Measurements from ENCODE around the gene FRMPD2. TPM values are rescaled to one million over a fixed set of nuclear protein-coding genes. Genes with fewer than 3 reads are reported as not detected.

FRMPD2 gene
- total and polyA plus RNA-seq, 8 donors = 0.06 to 3.2 (median 2.1) TPM

DNA sequence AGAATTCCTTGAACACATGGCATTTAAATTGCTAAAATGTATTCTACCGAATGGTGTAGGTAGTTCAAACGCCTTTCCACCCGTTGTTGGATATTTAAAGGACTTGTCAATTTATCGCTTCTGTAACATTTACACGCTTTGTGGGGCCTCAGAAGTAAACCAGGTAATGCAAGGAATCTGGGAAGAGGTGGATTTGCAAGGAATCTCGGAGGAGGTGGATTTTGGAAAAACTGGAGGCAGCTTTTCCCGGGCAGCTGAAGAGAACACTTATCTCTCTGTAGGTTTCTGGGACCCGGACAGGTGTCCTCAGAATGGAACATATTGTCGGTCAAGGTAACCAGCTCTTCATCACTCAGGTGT lies 31.4 kb upstream of the FRMPD2 start:
- Histone ChIP-seq H3K4me1 (peaks cover 0 to 22% of the 10 kb centered on the region in 2 donors), H3K4me3 (peak overlapping the region; percentile 28 to 57), H3K27me3 (no peaks in the 10 kb centered on the region), H3K9me3 (no peaks in the 10 kb centered on the region), H3K36me3 (no peaks in the 10 kb centered on the region), H3K27ac (peak overlapping the region; percentile 30 to 92)
- DNase-seq (no peak), ATAC-seq (no peak)
- intact Hi-C loops (cut with DNase I) = no loop called here
- TF ChIP-seq, protein P1, sequence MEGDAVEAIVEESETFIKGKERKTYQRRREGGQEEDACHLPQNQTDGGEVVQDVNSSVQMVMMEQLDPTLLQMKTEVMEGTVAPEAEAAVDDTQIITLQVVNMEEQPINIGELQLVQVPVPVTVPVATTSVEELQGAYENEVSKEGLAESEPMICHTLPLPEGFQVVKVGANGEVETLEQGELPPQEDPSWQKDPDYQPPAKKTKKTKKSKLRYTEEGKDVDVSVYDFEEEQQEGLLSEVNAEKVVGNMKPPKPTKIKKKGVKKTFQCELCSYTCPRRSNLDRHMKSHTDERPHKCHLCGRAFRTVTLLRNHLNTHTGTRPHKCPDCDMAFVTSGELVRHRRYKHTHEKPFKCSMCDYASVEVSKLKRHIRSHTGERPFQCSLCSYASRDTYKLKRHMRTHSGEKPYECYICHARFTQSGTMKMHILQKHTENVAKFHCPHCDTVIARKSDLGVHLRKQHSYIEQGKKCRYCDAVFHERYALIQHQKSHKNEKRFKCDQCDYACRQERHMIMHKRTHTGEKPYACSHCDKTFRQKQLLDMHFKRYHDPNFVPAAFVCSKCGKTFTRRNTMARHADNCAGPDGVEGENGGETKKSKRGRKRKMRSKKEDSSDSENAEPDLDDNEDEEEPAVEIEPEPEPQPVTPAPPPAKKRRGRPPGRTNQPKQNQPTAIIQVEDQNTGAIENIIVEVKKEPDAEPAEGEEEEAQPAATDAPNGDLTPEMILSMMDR (IDR thresholded peaks at IDR 0.05) = no peak

DNA sequence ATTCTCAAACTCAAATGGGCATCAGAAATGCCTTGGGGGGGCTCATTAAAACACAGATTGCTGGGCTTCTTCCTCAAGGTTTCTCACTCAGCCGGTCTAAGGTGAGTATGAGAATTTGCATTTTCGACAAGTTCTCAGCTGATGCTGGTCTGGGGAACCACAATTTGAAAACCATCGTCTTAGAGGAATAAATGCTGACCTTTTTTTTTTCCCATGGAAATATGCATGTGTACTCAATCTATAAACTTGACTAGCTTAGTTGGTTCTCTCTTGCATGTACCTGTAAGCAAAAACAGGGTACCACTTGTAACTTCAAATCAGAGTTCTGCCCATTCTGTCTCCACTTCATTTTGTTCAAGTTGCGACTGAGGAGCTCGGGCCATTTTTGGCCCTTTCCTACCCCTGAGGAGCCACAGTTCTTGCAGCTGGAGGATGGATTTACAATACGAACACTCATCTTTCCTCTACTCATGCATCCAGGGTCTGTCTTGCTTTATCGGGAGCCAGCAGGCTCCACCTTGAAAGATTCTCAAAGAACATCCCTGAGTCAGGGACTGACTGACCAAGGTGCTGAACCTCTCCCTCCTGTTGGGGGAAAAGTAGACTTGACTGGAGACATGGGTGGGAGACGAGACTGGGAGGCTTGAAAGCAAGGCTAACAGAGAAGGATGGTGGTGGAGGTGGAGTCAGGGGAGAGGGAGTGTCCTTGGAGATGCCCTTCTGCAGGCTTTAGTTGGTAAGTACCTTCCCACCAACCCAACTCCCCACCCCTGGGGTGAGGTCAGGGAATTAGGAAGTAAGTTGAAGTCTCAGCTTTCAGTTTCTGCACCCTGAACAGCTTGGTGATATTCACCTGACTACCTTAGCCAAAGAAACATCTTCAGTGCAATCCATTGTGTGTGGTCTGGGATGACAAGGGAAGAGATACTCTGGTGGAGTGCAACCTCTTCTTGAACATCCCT lies 28.3 kb upstream of the FRMPD2 start:
- Histone ChIP-seq H3K4me3 (no peak overlapping the region), H3K27me3 (no peaks in the 10 kb centered on the region), H3K36me3 (no peaks in the 10 kb centered on the region), H3K9me3 (no peaks in the 10 kb centered on the region), H3K27ac (no peak overlapping the region), H3K4me1 (peaks cover 0 to 11% of the 10 kb centered on the region in 2 donors)
- no peak for ATAC-seq
- intact Hi-C loops (cut with DNase I) = no loop called here
- TF ChIP-seq, protein P1 (IDR thresholded peaks at IDR 0.05) = no peak
- no peak for DNase-seq

DNA sequence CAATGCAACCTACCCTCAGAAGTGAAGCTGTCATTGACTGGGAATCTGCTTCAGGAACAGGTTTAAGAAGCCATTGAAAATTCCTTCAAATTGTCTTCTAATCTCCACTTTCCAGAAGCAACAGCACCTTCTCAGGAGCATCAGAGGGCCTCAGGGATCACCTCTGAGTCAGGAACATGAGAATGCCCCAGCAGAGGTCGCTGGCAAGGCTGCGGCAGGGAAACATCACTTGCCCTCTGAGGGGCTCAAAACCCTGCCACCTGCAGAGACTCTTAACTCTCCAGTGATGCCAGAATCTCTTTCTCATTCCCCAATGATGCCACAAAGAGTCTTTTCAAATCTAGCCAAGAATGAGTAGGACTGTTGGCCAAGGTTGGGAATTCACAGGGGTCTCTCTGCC lies 26.1 kb upstream of the FRMPD2 start:
- no peak for ATAC-seq
- no peak for DNase-seq
- TF ChIP-seq, protein P1 (IDR thresholded peaks at IDR 0.05) = no peak
- H3K36me3 ChIP-seq = no peaks in the 10 kb centered on the region
- intact Hi-C loops (cut with DNase I) = no loop called here
- H3K4me1 ChIP-seq = no peaks in the 10 kb centered on the region
- no peak overlapping the region for H3K4me3 ChIP-seq
- no peaks in the 10 kb centered on the region for H3K27me3 ChIP-seq
- H3K27ac ChIP-seq = no peak overlapping the region
- H3K9me3 ChIP-seq = no peaks in the 10 kb centered on the region

GRCh38 chr10:48299692-48300091 lies 25.2 kb upstream of the FRMPD2 start:
- H3K9me3 ChIP-seq = no peaks in the 10 kb centered on the region
- H3K4me1 ChIP-seq = no peaks in the 10 kb centered on the region
- no peak for DNase-seq
- H3K27ac ChIP-seq = no peak overlapping the region
- H3K4me3 ChIP-seq = no peak overlapping the region
- TF ChIP-seq, protein P1 (IDR thresholded peaks at IDR 0.05) = no peak
- no peak for ATAC-seq
- H3K36me3 ChIP-seq = no peaks in the 10 kb centered on the region
- intact Hi-C loops (cut with DNase I) = no loop called here
- no peaks in the 10 kb centered on the region for H3K27me3 ChIP-seq

DNA sequence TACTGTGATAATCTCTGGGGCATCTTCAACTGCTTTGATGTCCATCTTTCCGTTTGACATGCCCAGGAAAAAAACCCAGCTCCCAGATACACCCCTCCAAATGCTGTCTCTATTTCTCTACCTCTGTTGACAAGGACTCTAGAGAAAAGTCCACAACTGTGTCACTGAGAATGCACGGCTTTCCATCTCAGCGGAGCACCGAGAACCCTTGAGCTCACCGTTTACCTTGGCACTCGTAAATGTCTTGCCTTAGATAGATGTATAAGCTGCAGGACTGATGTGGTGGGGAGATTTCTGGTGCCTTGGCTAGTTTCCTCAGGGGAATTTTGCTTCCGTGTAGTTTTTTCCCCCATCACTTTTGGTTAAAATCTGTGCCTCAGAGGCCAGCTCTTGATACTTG lies 24.6 kb upstream of the FRMPD2 start:
- intact Hi-C loops (cut with DNase I) = no loop called here
- Histone ChIP-seq H3K27ac (no peak overlapping the region), H3K27me3 (no peaks in the 10 kb centered on the region), H3K4me1 (no peaks in the 10 kb centered on the region), H3K9me3 (no peaks in the 10 kb centered on the region), H3K36me3 (no peaks in the 10 kb centered on the region), H3K4me3 (no peak overlapping the region)
- ATAC-seq (no peak), DNase-seq (no peak)
- TF ChIP-seq, protein P1 (IDR thresholded peaks at IDR 0.05) = no peak

Measured in left lung (tissue), 10 donors.